Subcutaneous abdominal adipose tissue (tissue), 5 donors: ENCODE measurements around the gene FOXJ2.
"Not testable (repeated sequence)": the region's sequence is repeated elsewhere in the genome, so short reads cannot be mapped to it uniquely, and the experiment has no call there.

Source experiments
- H3K27ac ChIP-seq: one replicate; pipeline ENCODE4 v1.7.0; 2013; ENCODE audit warnings: low read depth, mild to moderate bottlenecking, inconsistent platforms, low read length, moderate library complexity
- H3K27me3 ChIP-seq, 5 donors: one replicate each; pipeline ENCODE4 v1.7.0; 2013; ENCODE audit warnings: low read length in 5 of 5, inconsistent platforms in 1 of 5; ENCODE audit not compliant: control insufficient read depth in 5 of 5, insufficient read depth in 4 of 5
- H3K36me3 ChIP-seq, 5 donors: one replicate each; pipeline ENCODE4 v1.7.0; 2013; ENCODE audit warnings: low read length in 5 of 5; ENCODE audit not compliant: control insufficient read depth in 5 of 5, insufficient read depth in 5 of 5
- H3K4me1 ChIP-seq, 5 donors: one replicate each; pipeline ENCODE4 v1.7.0; 2013; ENCODE audit warnings: low read length in 5 of 5, mild to moderate bottlenecking in 3 of 5, moderate library complexity in 1 of 5; ENCODE audit not compliant: control insufficient read depth in 5 of 5, insufficient read depth in 5 of 5
- H3K4me3 ChIP-seq, 5 donors: one replicate each; pipeline ENCODE4 v1.7.0; 2013; ENCODE audit warnings: low read length in 5 of 5, low read depth in 1 of 5
- H3K9ac ChIP-seq, 5 donors: one replicate each; pipeline ENCODE4 v1.7.0; 2013; ENCODE audit warnings: low read length in 5 of 5, mild to moderate bottlenecking in 4 of 5, moderate library complexity in 3 of 5
- H3K9me3 ChIP-seq, 5 donors: one replicate each; pipeline ENCODE4 v1.7.0; 2013; ENCODE audit warnings: low read length in 5 of 5; ENCODE audit not compliant: control insufficient read depth in 5 of 5
- donor health status: healthy.
- donor health status: healthy.
- donor health status: healthy.
- donor health status: healthy.
- donor health status: healthy.

Gene FOXJ2

GRCh38 chr12:8028267-8028666, 4.2 kb upstream of the FOXJ2 start:
- no peak overlapping the region for H3K9ac ChIP-seq
- no peaks in the 10 kb centered on the region for H3K36me3 ChIP-seq
- peaks cover 0 to 24% (median 18%) of the 10 kb centered on the region in 5 donors for H3K4me1 ChIP-seq
- H3K27me3 ChIP-seq = no peaks in the 10 kb centered on the region
- H3K4me3 ChIP-seq = no peak overlapping the region
- H3K27ac ChIP-seq = no peak overlapping the region
- no peaks in the 10 kb centered on the region for H3K9me3 ChIP-seq

GRCh38 chr12:8030189-8030588, 2.3 kb upstream of the FOXJ2 start:
- Histone ChIP-seq H3K4me1 (peaks cover 14 to 43% (median 38%) of the 10 kb centered on the region in 5 donors), H3K9ac (no peak overlapping the region), H3K27me3 (no peaks in the 10 kb centered on the region), H3K4me3 (no peak overlapping the region), H3K36me3 (no peaks in the 10 kb centered on the region), H3K9me3 (no peaks in the 10 kb centered on the region), H3K27ac (no peak overlapping the region)

GRCh38 chr12:8031017-8031416, 1.5 kb upstream of the FOXJ2 start:
- not testable (repeated sequence) for H3K27ac ChIP-seq, H3K27me3 ChIP-seq, H3K4me3 ChIP-seq, H3K36me3 ChIP-seq, H3K9me3 ChIP-seq, H3K9ac ChIP-seq
- H3K4me1 ChIP-seq = peaks cover 19 to 47% (median 43%) of the 10 kb centered on the region in 5 donors

GRCh38 chr12:8031872-8032241, 659 bp upstream of the FOXJ2 start:
- Histone ChIP-seq H3K9me3 (no peaks in the 10 kb centered on the region), H3K4me1 (peaks cover 19 to 49% (median 46%) of the 10 kb centered on the region in 5 donors), H3K27me3 (no peaks in the 10 kb centered on the region), H3K9ac (peak overlapping the region; percentile 78 to 96 (median 87)), H3K4me3 (peak overlapping the region; percentile 67 to 94 (median 92)), H3K27ac (peak overlapping the region; percentile 87), H3K36me3 (peaks cover 0 to 5% (median 3%) of the 10 kb centered on the region in 5 donors)

- Histone ChIP-seq H3K36me3 (peaks cover 0 to 5% (median 3%) of the 10 kb centered on the region in 5 donors), H3K27me3 (no peaks in the 10 kb centered on the region), H3K9me3 (no peaks in the 10 kb centered on the region), H3K9ac (peak overlapping the region; percentile 81 to 99 (median 98)), H3K27ac (peak overlapping the region; percentile 87), H3K4me1 (peaks cover 21 to 64% (median 60%) of the 10 kb centered on the region in 5 donors), H3K4me3 (peak overlapping the region; percentile 92 to 99 (median 93))
Measured at GRCh38 chr12:8033153-8034044, 883 bp downstream of the FOXJ2 start.

GRCh38 chr12:8034802-8035201, 2.3 kb downstream of the FOXJ2 start:
- H3K4me3 ChIP-seq = peak overlapping the region; percentile 92 to 99 (median 93)
- H3K9me3 ChIP-seq = no peaks in the 10 kb centered on the region
- H3K9ac ChIP-seq = peak overlapping the region; percentile 3 to 99 (median 98)
- no peaks in the 10 kb centered on the region for H3K27me3 ChIP-seq
- peaks cover 22 to 73% (median 68%) of the 10 kb centered on the region in 5 donors for H3K4me1 ChIP-seq
- peak overlapping the region; percentile 87 for H3K27ac ChIP-seq
- H3K36me3 ChIP-seq = peaks cover 0 to 10% (median 6%) of the 10 kb centered on the region in 5 donors

GRCh38 chr12:8035440-8036010, 3.0 kb downstream of the FOXJ2 start:
- Histone ChIP-seq H3K4me1 (peaks cover 22 to 73% (median 68%) of the 10 kb centered on the region in 5 donors), H3K27ac (peak overlapping the region; percentile 87), H3K36me3 (peaks cover 3 to 17% (median 12%) of the 10 kb centered on the region in 5 donors), H3K9ac (peak overlapping the region in 3 of 5 donors; percentile 59 to 99 (median 99)), H3K27me3 (no peaks in the 10 kb centered on the region), H3K4me3 (peak overlapping the region in 4 of 5 donors; percentile 92 to 99 (median 94)), H3K9me3 (no peaks in the 10 kb centered on the region)

GRCh38 chr12:8036346-8036745, 3.8 kb downstream of the FOXJ2 start:
- Histone ChIP-seq H3K9me3 (no peaks in the 10 kb centered on the region), H3K27ac (no peak overlapping the region), H3K9ac (peak overlapping the region in 1 of 5 donors; percentile 44), H3K36me3 (peaks cover 8 to 25% (median 17%) of the 10 kb centered on the region in 5 donors), H3K4me1 (peaks cover 22 to 73% (median 68%) of the 10 kb centered on the region in 5 donors), H3K4me3 (no peak overlapping the region), H3K27me3 (no peaks in the 10 kb centered on the region)

GRCh38 chr12:8037046-8037663, 4.6 kb downstream of the FOXJ2 start:
- H3K27ac ChIP-seq = no peak overlapping the region
- no peaks in the 10 kb centered on the region for H3K27me3 ChIP-seq
- no peaks in the 10 kb centered on the region for H3K9me3 ChIP-seq
- no peak overlapping the region for H3K4me3 ChIP-seq
- H3K36me3 ChIP-seq = peaks cover 8 to 32% (median 23%) of the 10 kb centered on the region in 5 donors
- peaks cover 22 to 67% (median 64%) of the 10 kb centered on the region in 5 donors for H3K4me1 ChIP-seq
- no peak overlapping the region for H3K9ac ChIP-seq
